Keratinocyte (primary cell): ENCODE measurements around the gene GPR152.

Experiments used
- EZH2 ChIP-seq: IDR thresholded peaks from one replicate; pipeline ENCODE4 v1.6.1; 2012; ENCODE audit warnings: inconsistent platforms, mild to moderate bottlenecking, low read length, moderate library complexity
- TF ChIP-seq, protein P1 (sequence below), 3 experiments: IDR thresholded peaks in 1 of 3; conservative IDR thresholded peaks in 1 of 3; optimal IDR thresholded peaks in 1 of 3; 2 replicates in 2 of 3; 3 replicates in 1 of 3; pipeline versions ENCODE3 to v1.5.1; 2011; ENCODE audit warnings: low read length in 3 of 3, mild to moderate bottlenecking in 3 of 3, moderate library complexity in 2 of 3, control low read depth in 1 of 3, inconsistent platforms in 1 of 3; ENCODE audit not compliant: insufficient read depth in 2 of 3; ENCODE audit errors: extremely low read depth in 1 of 3

- TF ChIP-seq EZH2 = no peak
- TF ChIP-seq, protein P1, sequence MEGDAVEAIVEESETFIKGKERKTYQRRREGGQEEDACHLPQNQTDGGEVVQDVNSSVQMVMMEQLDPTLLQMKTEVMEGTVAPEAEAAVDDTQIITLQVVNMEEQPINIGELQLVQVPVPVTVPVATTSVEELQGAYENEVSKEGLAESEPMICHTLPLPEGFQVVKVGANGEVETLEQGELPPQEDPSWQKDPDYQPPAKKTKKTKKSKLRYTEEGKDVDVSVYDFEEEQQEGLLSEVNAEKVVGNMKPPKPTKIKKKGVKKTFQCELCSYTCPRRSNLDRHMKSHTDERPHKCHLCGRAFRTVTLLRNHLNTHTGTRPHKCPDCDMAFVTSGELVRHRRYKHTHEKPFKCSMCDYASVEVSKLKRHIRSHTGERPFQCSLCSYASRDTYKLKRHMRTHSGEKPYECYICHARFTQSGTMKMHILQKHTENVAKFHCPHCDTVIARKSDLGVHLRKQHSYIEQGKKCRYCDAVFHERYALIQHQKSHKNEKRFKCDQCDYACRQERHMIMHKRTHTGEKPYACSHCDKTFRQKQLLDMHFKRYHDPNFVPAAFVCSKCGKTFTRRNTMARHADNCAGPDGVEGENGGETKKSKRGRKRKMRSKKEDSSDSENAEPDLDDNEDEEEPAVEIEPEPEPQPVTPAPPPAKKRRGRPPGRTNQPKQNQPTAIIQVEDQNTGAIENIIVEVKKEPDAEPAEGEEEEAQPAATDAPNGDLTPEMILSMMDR (optimal IDR thresholded peaks at IDR 0.05 in 1 of 3, IDR thresholded peaks at IDR 0.05 in 1 of 3, conservative IDR thresholded peaks at IDR 0.05 in 1 of 3; ENCODE audit: extremely low read depth in 1 of 3, insufficient read depth in 2 of 3, low read length in 3 of 3) = no peak
Measured at GRCh38 chr11:67420646-67421429, 31.7 kb downstream of the GPR152 start.
